ENCODE data around the gene ZNF146. TPM values are rescaled to one million over a fixed set of nuclear protein-coding genes. Genes with fewer than 3 reads are reported as not detected.

Gene ZNF146
- total and polyA plus RNA-seq, 7 donors, result 28.0 to 71.7 (median 52.1) TPM

- Histone ChIP-seq H3K4me3 (no peak overlapping the region), H3K9me3 (no peaks in the 10 kb centered on the region), H3K4me1 (peaks cover 0 to 29% (median 21%) of the 10 kb centered on the region in 4 donors), H3K27ac (no peak overlapping the region), H3K27me3 (no peaks in the 10 kb centered on the region), H3K36me3 (no peaks in the 10 kb centered on the region)
- WGBS, 2 donors, result 91 to 97% methylated on average over 2 of the region's 2 CpGs
- TF ChIP-seq CTCF (IDR thresholded peaks at IDR 0.05) (no peak), POLR2AphosphoS5 (IDR thresholded peaks at IDR 0.05) (no peak), POLR2A (IDR thresholded peaks at IDR 0.05) (no peak), EP300 (IDR thresholded peaks at IDR 0.05) (no peak)
- no peak for DNase-seq
- intact Hi-C loops (cut with DNase I), result loop anchor here (5.0 to 10.0 kb wide), 2 partner anchors 274 to 1122 kb away; partner anchors contain the start of gene ZNF566
Measured at GRCh38 chr19:36212895-36213294, 2.0 kb upstream of the ZNF146 start.

GRCh38 chr19:36215276-36216123 is 594 bp downstream of the ZNF146 start:
- H3K27ac ChIP-seq, result peak overlapping the region; percentile 92 to 99 (median 96)
- no peaks in the 10 kb centered on the region for H3K9me3 ChIP-seq
- WGBS, 2 donors, result 2 to 4% methylated on average over 27 of the region's 27 CpGs
- TF ChIP-seq CTCF (IDR thresholded peaks at IDR 0.05) (no peak), POLR2AphosphoS5 (IDR thresholded peaks at IDR 0.05) (no peak), POLR2A (IDR thresholded peaks at IDR 0.05) (no peak), EP300 (IDR thresholded peaks at IDR 0.05) (no peak)
- peaks cover 0 to 35% (median 33%) of the 10 kb centered on the region in 4 donors for H3K4me1 ChIP-seq
- intact Hi-C loops (cut with DNase I), result loop anchor here (10.0 kb wide), 1 partner anchor 1119 kb away; a partner anchor contains a TSS
- no peaks in the 10 kb centered on the region for H3K27me3 ChIP-seq
- H3K36me3 ChIP-seq, result peaks cover 0 to 15% (median 0%) of the 10 kb centered on the region in 4 donors
- no peak for DNase-seq
- H3K4me3 ChIP-seq, result peak overlapping the region; percentile 67 to 95 (median 84)

- peaks cover 0 to 47% (median 36%) of the 10 kb centered on the region in 4 donors for H3K4me1 ChIP-seq
- no peak overlapping the region for H3K27ac ChIP-seq
- H3K4me3 ChIP-seq, result no peak overlapping the region
- DNase-seq, result no peak
- H3K36me3 ChIP-seq, result peaks cover 0 to 51% (median 7%) of the 10 kb centered on the region in 4 donors
- no peaks in the 10 kb centered on the region for H3K9me3 ChIP-seq
- no peaks in the 10 kb centered on the region for H3K27me3 ChIP-seq
- WGBS, 2 donors, result 95% methylated on average over 4 of the region's 4 CpGs
- no peak for TF ChIP-seq CTCF (IDR thresholded peaks at IDR 0.05)
- TF ChIP-seq POLR2AphosphoS5 (IDR thresholded peaks at IDR 0.05), result no peak
- no peak for TF ChIP-seq POLR2A (IDR thresholded peaks at IDR 0.05)
- no peak for TF ChIP-seq EP300 (IDR thresholded peaks at IDR 0.05)
- intact Hi-C loops (cut with DNase I), result no loop called here
Measured at GRCh38 chr19:36221474-36221873, 6.6 kb downstream of the ZNF146 start.

- H3K27me3 ChIP-seq, result no peaks in the 10 kb centered on the region
- H3K36me3 ChIP-seq, result peaks cover 0 to 60% (median 8%) of the 10 kb centered on the region in 4 donors
- WGBS, 2 donors, result 97 to 98% methylated on average over 4 of the region's 4 CpGs
- intact Hi-C loops (cut with DNase I), result no loop called here
- TF ChIP-seq EP300 (IDR thresholded peaks at IDR 0.05) (no peak), POLR2A (IDR thresholded peaks at IDR 0.05) (no peak), POLR2AphosphoS5 (IDR thresholded peaks at IDR 0.05) (no peak), CTCF (IDR thresholded peaks at IDR 0.05) (no peak)
- H3K27ac ChIP-seq, result no peak overlapping the region
- H3K4me1 ChIP-seq, result peaks cover 0 to 44% (median 32%) of the 10 kb centered on the region in 4 donors
- no peaks in the 10 kb centered on the region for H3K9me3 ChIP-seq
- H3K4me3 ChIP-seq, result no peak overlapping the region
- DNase-seq, result no peak
Measured at GRCh38 chr19:36222503-36222902, 7.6 kb downstream of the ZNF146 start.
